Keratinocyte (primary cell): ENCODE results near the gene PIAS1.

Experiments used
- CTCF ChIP-seq, 3 experiments: IDR thresholded peaks in 1 of 3; conservative IDR thresholded peaks in 1 of 3; optimal IDR thresholded peaks in 1 of 3; 2 replicates in 2 of 3; 3 replicates in 1 of 3; pipeline versions ENCODE3 to v1.5.1; 2011; ENCODE audit warnings: low read length in 3 of 3, mild to moderate bottlenecking in 3 of 3, moderate library complexity in 2 of 3, control low read depth in 1 of 3, inconsistent platforms in 1 of 3; ENCODE audit not compliant: insufficient read depth in 2 of 3; ENCODE audit errors: extremely low read depth in 1 of 3
- EZH2 ChIP-seq: IDR thresholded peaks from one replicate; pipeline ENCODE4 v1.6.1; 2012; ENCODE audit warnings: inconsistent platforms, mild to moderate bottlenecking, low read length, moderate library complexity

GRCh38 chr15:68158046-68158628 is 104.0 kb downstream of the PIAS1 start:
- TF ChIP-seq EZH2 (no peak), CTCF (optimal IDR thresholded peaks at IDR 0.05 in 1 of 3, IDR thresholded peaks at IDR 0.05 in 1 of 3, conservative IDR thresholded peaks at IDR 0.05 in 1 of 3; ENCODE audit: extremely low read depth in 1 of 3, insufficient read depth in 2 of 3, low read length in 3 of 3) (no peak)
